Endothelial cell of umbilical vein (primary cell): Measurements from ENCODE around the gene ALAS2. TPM values are rescaled to one million over a fixed set of nuclear protein-coding genes. Genes with fewer than 3 reads are reported as not detected.

Source experiments
- BruUV-seq: library from RNA; stranded (reverse); fragments of 400-500 nt; replicated peaks from 2 replicates; lab custom pipeline; 2021; lab: Mats Ljungman, UMichigan
- CTCF ChIA-PET: fragments of 300-600, 350-600 bp; sonication (Branson Sonifier 250); formaldehyde crosslinking; loops from one replicate; lab custom pipeline; 2021; ENCODE audit warnings: antibody characterized with exemption, inconsistent platforms; lab: Charles Lee
- POLR2A ChIA-PET: fragments of 300-600, 350-600 bp; sonication (Branson Sonifier 250); formaldehyde crosslinking; loops from one replicate; lab custom pipeline; 2021; ENCODE audit warnings: antibody characterized with exemption, inconsistent platforms; lab: Charles Lee
- DNase-seq: peaks from one replicate; pipeline ENCODE4 v3.0.0-alpha.2; 2011; ENCODE audit warnings: low read depth, low spot score
- FAIRE-seq: peaks from 2 replicates; lab custom pipeline; 2011; peaks lifted over from hg19 to GRCh38; lab: Jason Lieb, UNC
- H2AFZ ChIP-seq: 2 replicates; pipeline ENCODE4 v1.6.0; 2012; ENCODE audit warnings: low read depth, low read length, control low read depth, inconsistent platforms
- H3K27ac ChIP-seq: 2 replicates; pipeline ENCODE4 v1.5.1; 2011; ENCODE audit warnings: low read depth, mild to moderate bottlenecking, control low read depth, low read length, moderate library complexity; ENCODE audit not compliant: insufficient read depth
- H3K27me3 ChIP-seq, 2 experiments: 2 replicates each; pipeline versions ENCODE4 v1.6.0 to v1.6.1; 2011; ENCODE audit warnings: low read length in 2 of 2, mixed read lengths in 1 of 2; ENCODE audit not compliant: control insufficient read depth in 2 of 2, insufficient read depth in 2 of 2
- H3K36me3 ChIP-seq, 2 experiments: 2 replicates in 1 of 2; 3 replicates in 1 of 2; pipeline ENCODE4 v1.5.1; 2011; ENCODE audit warnings: low read length in 2 of 2, mild to moderate bottlenecking in 1 of 2, moderate library complexity in 1 of 2; ENCODE audit not compliant: control insufficient read depth in 2 of 2, insufficient read depth in 2 of 2; ENCODE audit errors: extremely low read depth in 1 of 2
- H3K4me1 ChIP-seq: 3 replicates; pipeline ENCODE4 v1.5.1; 2011; ENCODE audit warnings: mild to moderate bottlenecking, low read length; ENCODE audit not compliant: control insufficient read depth, insufficient read depth; ENCODE audit errors: extremely low read depth
- H3K4me2 ChIP-seq: 2 replicates; pipeline ENCODE4 v1.6.1; 2011; ENCODE audit warnings: low read length, control low read depth, mixed read lengths; ENCODE audit not compliant: insufficient read depth
- H3K4me3 ChIP-seq, 3 experiments: fragments of 200-600 bp in 1 of 3; sonication (generic), shearing (Covaris generic) in 1 of 3; replicated peaks in 1 of 3; 2 replicates each; pipeline ENCODE4 v1.5.1; 2011 to 2016; ENCODE audit warnings: control low read depth in 3 of 3, low read length in 3 of 3, mild to moderate bottlenecking in 2 of 3, inconsistent platforms in 1 of 3, low read depth in 1 of 3, moderate library complexity in 1 of 3; ENCODE audit not compliant: insufficient read depth in 1 of 3
- H3K79me2 ChIP-seq: 2 replicates; pipeline ENCODE4 v1.6.0; 2012; ENCODE audit warnings: low read length, inconsistent platforms; ENCODE audit not compliant: control insufficient read depth, insufficient read depth
- H3K9ac ChIP-seq: replicated peaks from 2 replicates; pipeline ENCODE3; 2011; ENCODE audit warnings: low read length, control low read depth; ENCODE audit not compliant: insufficient read depth; ENCODE audit errors: extremely low read depth
- H3K9me1 ChIP-seq: replicated peaks from 3 replicates; pipeline ENCODE4 v1.6.0; 2011; ENCODE audit warnings: mild to moderate bottlenecking, low read length; ENCODE audit not compliant: control insufficient read depth, insufficient read depth; ENCODE audit errors: extremely low read depth
- H3K9me3 ChIP-seq: replicated peaks from 2 replicates; pipeline ENCODE4 v1.5.1; 2012; ENCODE audit warnings: low read length, inconsistent platforms; ENCODE audit not compliant: control insufficient read depth, insufficient read depth
- H4K20me1 ChIP-seq: replicated peaks from 2 replicates; pipeline ENCODE3; 2011; ENCODE audit warnings: mild to moderate bottlenecking, low read length; ENCODE audit not compliant: control insufficient read depth, insufficient read depth; ENCODE audit errors: extremely low read depth
- EZH2 ChIP-seq: IDR thresholded peaks from 2 replicates; pipeline ENCODE4 v1.6.1; 2012; ENCODE audit warnings: borderline replicate concordance, low read depth, mild to moderate bottlenecking, moderate library complexity, low read length, inconsistent platforms; ENCODE audit not compliant: severe bottlenecking
- FOS ChIP-seq: IDR thresholded peaks from 2 replicates; pipeline ENCODE4 v1.6.1; 2011; ENCODE audit warnings: mild to moderate bottlenecking, low read length, moderate library complexity, borderline replicate concordance; ENCODE audit not compliant: insufficient read depth
- GATA2 ChIP-seq: IDR thresholded peaks from 2 replicates; pipeline ENCODE4 v1.7.0; 2011; ENCODE audit warnings: low read depth, mild to moderate bottlenecking, moderate library complexity, mixed read lengths, low read length; ENCODE audit not compliant: insufficient read length, insufficient read depth
- JUN ChIP-seq: IDR thresholded peaks from 2 replicates; pipeline ENCODE4 v1.6.1; 2011; ENCODE audit warnings: borderline replicate concordance, low read depth; ENCODE audit not compliant: insufficient read length, insufficient read depth
- MYC ChIP-seq: IDR thresholded peaks from one replicate; pipeline ENCODE4 v1.6.1; 2011; ENCODE audit warnings: mild to moderate bottlenecking, low read depth, low read length
- POLR2A ChIP-seq: IDR thresholded peaks from 2 replicates; pipeline ENCODE4 v1.6.1; 2012; ENCODE audit warnings: low read depth, mild to moderate bottlenecking, control low read depth, low read length
- POLR2AphosphoS5 ChIP-seq: IDR thresholded peaks from 2 replicates; pipeline ENCODE4 v1.6.1; 2012; ENCODE audit warnings: low read depth, mild to moderate bottlenecking, control low read depth, low read length, moderate library complexity; ENCODE audit not compliant: insufficient read depth
- dilution Hi-C: fragments of 300-500 bp; cut with MboI; formaldehyde crosslinking; loops from one replicate; pipeline ENCODE4 v1.15.0; 2019; ENCODE audit warnings: low sequenced_read_pairs; ENCODE audit not compliant: extremely low pct_ligation_motif_present
- intact Hi-C: fragments of 100-400 bp; cut with micrococcal nuclease; formaldehyde crosslinking; loops from one replicate; pipeline ENCODE4 v1.10.0; 2022
- polyA plus RNA-seq, 4 experiments: library from polyadenylated mRNA; depleted of rRNA in 3 of 4; stranded (reverse) in 3 of 4; unstranded in 1 of 4; fragments of >200 nt; gene quantifications; 2 replicates each; pipeline versions ENCODE4 v1.2.1 to v1.2.3, GENCODE V29; 2011 to 2012; ENCODE audit warnings: missing spikeins in 1 of 4
- total RNA-seq: library from RNA; stranded (reverse); gene quantifications from 2 replicates; pipeline ENCODE4 v1.2.3, GENCODE V29; 2021
- TF ChIP-seq, protein P1 (sequence below): IDR thresholded peaks from 2 replicates; pipeline ENCODE4 v1.6.1; 2011; ENCODE audit not compliant: insufficient read depth, insufficient read length
- TF ChIP-seq, protein P2 (sequence below), 2 donors: IDR thresholded peaks; 1 replicate in 1 of 2; 2 replicates in 1 of 2; pipeline ENCODE4 v1.5.1; 2011; ENCODE audit warnings: low read length in 2 of 2, mild to moderate bottlenecking in 2 of 2, moderate library complexity in 2 of 2, control low read depth in 1 of 2, inconsistent platforms in 1 of 2, low read depth in 1 of 2; ENCODE audit not compliant: insufficient read depth in 1 of 2; ENCODE audit errors: extremely low read depth in 1 of 2

Gene ALAS2
- total and polyA plus RNA-seq, 2 donors (not counting 3 experiments of a cell fraction or from before 2014, with no cell fraction given), result not detected

DNA sequence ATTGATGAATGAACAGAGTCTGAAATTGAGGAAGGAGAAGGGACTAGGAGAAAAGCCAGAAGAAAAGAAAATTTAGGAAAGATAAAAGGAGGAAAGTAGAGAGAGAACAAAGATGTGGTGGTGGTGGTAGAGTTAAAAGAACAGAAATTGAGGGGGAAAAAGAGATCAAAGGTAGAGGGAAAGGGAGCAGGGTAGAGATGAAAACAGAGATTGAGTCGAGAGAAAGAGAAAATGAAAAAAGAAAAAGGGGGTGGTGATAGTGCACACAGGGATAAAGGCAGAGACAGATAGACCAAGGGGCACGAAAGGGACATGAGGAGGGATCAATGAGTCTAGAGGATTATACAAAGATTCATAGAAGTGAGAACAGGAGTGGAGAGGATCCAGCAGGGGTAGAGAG, 3.9 kb downstream of the ALAS2 start:
- Histone ChIP-seq H2AFZ (no peak overlapping the region), H3K9me1 (no peaks in the 10 kb centered on the region), H3K4me3 (no peak overlapping the region), H3K4me2 (no peak overlapping the region), H3K4me1 (no peaks in the 10 kb centered on the region), H3K9ac (no peak overlapping the region), H3K27me3 (peaks cover 0 to 2% of the 10 kb centered on the region in 2 experiments), H4K20me1 (no peaks in the 10 kb centered on the region), H3K36me3 (no peaks in the 10 kb centered on the region), H3K9me3 (no peaks in the 10 kb centered on the region), H3K79me2 (no peaks in the 10 kb centered on the region), H3K27ac (no peak overlapping the region)
- no TSS peak for BruUV-seq
- ChIA-PET POLR2A (no interaction called here), CTCF (no interaction called here)
- DNase-seq (no peak), FAIRE-seq (no peak)
- dilution Hi-C loops, result no loop called here
- intact Hi-C loops, result no loop called here
- no peak for TF ChIP-seq GATA2
- no peak for TF ChIP-seq EZH2
- TF ChIP-seq POLR2A, result no peak
- no peak for TF ChIP-seq FOS
- no peak for TF ChIP-seq POLR2AphosphoS5
- TF ChIP-seq, protein P1, sequence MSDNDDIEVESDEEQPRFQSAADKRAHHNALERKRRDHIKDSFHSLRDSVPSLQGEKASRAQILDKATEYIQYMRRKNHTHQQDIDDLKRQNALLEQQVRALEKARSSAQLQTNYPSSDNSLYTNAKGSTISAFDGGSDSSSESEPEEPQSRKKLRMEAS, result no peak
- TF ChIP-seq, protein P2, sequence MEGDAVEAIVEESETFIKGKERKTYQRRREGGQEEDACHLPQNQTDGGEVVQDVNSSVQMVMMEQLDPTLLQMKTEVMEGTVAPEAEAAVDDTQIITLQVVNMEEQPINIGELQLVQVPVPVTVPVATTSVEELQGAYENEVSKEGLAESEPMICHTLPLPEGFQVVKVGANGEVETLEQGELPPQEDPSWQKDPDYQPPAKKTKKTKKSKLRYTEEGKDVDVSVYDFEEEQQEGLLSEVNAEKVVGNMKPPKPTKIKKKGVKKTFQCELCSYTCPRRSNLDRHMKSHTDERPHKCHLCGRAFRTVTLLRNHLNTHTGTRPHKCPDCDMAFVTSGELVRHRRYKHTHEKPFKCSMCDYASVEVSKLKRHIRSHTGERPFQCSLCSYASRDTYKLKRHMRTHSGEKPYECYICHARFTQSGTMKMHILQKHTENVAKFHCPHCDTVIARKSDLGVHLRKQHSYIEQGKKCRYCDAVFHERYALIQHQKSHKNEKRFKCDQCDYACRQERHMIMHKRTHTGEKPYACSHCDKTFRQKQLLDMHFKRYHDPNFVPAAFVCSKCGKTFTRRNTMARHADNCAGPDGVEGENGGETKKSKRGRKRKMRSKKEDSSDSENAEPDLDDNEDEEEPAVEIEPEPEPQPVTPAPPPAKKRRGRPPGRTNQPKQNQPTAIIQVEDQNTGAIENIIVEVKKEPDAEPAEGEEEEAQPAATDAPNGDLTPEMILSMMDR (IDR thresholded peaks at IDR 0.05; ENCODE audit: extremely low read depth in 1 of 2, insufficient read depth in 1 of 2, low read depth in 1 of 2, low read length in 2 of 2), result no peak
- no peak for TF ChIP-seq MYC
- TF ChIP-seq JUN, result no peak
